Inflammatory macrophage treated with lipopolysaccharide for 4 hours (primary cell): ENCODE data around the gene LRPAP1.
A peak's percentile ranks its signal among the peaks of the same experiment; 100 is the strongest.

Source experiments
- DNase-seq: peaks from one replicate; pipeline ENCODE4 v3.0.0-alpha.2; 2020

Gene LRPAP1

DNA sequence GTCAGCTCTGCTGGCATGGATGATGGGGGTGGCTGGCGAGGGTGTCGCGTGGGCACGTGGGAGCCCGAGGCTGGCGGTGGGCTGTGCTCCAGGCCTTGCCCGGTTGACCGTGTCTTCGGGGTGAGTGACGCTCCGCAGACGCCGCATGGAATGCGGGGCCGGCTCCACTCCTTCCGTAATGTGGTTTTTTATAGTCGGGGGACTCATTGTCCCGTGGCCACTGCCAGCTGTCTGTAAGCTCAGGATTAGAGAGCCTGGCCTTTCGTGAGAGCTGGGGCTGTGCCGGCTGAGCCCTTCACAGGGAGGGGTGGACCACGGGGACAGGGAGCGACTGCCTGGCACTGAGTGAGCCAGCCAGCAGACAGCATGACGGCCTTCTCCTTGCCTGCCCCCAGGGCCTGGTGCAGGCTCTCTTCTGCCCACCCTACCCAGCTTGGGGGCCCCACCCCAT lies 48.7 kb downstream of the LRPAP1 start:
- no peak for DNase-seq

GRCh38 chr4:3482707-3483106 lies 49.5 kb downstream of the LRPAP1 start:
- DNase-seq = no peak

- DNase-seq = no peak
These were observed 50.3 kb downstream of the LRPAP1 start for GRCh38 chr4:3481783-3482393.

DNA sequence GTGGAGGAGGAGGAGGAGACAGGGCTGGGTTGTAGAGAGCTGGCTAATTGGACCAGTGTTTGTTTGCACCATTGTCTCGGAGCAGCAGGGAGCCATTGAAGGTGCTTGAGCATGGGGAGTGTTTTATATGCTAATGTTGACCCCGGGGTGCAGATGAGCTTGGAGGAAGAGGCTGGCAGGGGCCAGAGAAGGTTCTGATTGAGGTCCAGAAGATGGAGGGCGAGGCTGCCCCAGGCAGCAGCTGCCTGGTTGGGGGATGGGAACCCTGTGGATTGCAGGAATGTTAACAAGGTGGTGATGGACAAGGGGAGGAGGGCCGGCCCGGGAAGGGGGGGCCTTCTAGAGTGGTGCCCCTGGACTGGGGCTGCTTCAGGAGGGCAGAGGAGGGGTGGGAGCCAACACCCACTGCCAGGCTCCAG lies 51.1 kb downstream of the LRPAP1 start:
- DNase-seq = no peak

- DNase-seq = peak; percentile 50
These were observed 51.6 kb downstream of the LRPAP1 start for GRCh38 chr4:3480528-3481112.

- no peak for DNase-seq
These were observed 52.7 kb downstream of the LRPAP1 start for GRCh38 chr4:3479358-3480101.

DNA sequence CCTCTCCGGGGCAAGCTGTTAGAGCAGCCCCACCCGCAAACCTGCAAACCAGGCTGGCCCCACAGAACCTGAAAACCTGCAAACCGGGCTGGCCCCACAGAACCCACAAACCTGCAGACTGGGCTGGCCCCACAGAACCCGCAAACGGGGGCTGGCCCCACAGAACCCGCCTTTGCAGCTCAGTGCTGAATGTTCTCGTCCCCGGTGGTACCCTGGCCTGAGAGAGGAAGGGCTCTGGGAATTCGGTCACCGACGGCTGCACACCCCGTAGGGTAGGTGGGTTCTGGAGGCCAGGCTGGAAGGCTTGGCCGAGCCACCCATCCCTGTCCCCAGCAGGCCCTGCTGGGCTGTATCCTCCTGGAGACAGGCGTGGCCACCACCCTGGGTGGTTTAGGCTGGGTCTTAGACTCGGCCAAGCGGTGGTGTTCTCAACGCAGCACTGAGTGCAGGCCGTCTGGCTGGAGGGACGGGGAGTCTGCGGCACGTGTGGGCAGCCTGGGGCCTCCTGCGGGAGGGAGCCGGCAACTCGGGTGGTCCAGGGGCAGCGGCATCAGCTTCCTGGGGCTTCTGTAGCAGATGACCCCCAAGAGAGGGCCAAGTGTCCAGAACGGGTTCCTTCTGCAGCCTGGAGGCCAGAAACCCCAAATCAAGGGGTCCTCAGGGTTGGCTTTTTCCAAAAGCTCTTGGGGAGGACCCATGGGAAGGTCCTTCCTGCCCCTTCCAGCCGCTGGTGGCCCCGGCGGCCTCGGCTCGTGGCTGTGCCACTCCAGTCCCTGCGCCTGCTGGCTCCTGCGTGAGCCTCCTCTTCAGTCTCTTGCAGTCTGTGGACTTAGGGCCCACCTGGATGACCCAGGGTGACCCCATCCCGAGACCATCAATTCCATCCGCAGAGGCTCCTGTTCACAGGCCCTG lies 53.5 kb downstream of the LRPAP1 start:
- no peak for DNase-seq

DNA sequence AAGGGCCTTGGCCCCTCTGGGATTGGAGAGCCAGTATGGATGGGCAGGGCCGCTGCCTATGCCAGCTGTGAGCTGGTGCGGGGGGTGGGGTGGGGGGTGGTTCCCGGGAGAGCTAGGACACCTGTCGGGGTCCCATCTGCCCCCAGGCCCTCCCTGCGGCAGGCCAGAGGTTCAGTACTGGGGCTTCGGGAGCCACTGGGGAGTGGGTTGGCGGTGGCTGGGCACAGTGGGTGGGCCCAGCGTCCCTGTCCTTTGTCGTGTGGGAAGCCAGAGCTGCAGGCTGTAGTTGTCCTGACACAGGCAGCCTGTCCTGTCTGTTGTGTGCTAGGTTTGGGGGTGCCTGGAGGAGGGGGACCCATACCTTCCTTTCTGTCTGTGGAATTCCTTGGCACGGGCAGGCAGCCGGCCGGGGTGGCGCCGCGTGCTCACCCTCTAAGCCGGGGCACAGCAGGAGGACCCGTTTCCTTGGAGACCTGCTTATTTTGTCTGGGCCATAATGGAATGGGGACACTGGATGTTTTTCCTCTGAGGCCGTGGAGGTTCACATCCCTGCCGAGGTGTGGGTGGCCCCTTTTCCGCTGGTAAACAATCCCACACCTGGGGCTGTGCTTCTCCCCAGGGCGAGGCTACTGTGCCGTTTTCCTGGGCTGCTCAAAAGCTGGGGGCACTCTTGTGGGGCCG lies 54.3 kb downstream of the LRPAP1 start:
- DNase-seq = no peak

DNA sequence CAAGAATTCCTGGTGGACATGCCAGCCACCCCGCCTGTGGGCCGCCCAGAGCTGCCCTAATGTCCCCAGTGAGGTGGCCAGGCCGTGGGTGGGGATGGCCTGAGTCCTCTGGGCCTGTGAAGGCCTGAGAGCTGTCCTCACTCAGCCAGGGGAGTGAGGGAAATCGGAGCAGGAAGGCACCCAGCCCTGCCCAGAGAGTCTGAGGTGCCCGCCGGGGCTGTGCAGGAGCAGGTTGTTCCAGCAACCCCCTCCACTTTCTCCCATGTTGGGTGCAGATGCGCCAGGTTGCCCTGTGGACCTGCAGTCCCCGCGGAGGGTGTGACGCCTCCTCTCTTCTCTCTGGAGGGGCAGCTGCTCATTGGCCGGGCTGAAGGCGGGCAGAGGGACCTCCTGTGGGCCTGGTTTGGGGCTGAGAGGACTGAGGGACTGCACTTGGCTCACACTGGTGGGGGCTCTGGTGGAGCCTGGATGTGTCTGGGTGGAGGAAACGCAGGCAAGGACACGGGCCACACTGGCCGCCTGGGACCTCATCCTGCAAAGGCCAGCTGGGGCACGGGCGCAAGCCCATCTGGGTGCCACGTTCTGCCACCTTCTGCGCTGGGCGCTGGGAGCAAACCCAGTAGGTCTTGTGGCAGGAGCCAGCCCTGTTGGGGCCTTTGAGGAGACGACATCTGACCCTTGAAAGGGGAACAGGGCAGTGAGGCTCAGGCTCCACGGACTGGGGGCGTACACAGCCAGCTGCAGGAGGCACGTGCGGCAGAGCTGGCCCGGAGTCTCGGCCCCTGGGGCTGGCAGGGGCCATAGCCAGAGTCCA lies 55.1 kb downstream of the LRPAP1 start:
- DNase-seq = no peak

DNA sequence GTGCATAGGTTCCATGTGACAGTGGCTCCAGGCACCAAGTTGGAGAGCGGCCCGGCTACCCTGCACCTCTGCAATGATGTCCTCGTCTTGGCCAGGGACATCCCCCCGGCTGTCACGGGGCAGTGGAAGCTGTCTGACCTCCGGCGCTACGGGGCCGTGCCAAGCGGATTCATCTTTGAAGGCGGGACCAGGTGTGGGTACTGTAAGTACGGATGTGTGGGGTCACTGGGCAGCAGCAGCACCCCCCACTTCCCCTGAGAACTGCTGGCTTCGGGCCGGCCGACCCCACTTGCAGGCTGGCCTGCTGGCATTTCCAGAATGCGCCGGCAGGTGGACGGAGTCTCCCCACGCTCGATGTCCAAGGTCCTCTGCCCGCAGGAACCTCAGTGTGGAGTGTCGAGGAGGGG lies 55.9 kb downstream of the LRPAP1 start:
- no peak for DNase-seq

DNA sequence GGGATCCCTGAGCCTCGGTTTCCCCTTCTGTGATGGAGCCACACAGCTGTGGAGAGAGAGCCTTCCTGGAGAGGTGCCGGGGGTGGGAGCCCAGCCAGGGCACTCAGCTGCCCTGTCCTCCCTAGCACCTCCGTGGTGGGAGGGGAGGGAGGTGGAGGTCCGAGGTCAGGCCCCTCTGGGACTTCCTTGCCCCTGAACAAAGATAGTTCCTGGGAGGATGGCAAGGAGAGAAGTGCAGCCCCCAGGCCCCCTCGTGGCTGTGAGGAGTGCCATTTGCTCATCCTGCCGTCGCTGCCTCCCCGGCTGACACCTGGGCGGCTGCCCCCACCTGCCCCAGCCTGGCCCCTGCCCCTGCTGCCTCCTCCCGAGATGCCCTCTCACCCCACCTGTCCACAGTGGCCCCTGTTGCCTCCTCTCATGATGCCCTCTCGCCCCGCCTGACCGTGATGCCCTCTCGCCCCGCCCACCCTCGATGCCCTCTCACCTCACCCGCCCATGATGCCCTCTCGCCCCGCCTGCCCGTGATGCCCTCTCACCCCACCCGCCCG lies 56.4 kb downstream of the LRPAP1 start:
- no peak for DNase-seq

DNA sequence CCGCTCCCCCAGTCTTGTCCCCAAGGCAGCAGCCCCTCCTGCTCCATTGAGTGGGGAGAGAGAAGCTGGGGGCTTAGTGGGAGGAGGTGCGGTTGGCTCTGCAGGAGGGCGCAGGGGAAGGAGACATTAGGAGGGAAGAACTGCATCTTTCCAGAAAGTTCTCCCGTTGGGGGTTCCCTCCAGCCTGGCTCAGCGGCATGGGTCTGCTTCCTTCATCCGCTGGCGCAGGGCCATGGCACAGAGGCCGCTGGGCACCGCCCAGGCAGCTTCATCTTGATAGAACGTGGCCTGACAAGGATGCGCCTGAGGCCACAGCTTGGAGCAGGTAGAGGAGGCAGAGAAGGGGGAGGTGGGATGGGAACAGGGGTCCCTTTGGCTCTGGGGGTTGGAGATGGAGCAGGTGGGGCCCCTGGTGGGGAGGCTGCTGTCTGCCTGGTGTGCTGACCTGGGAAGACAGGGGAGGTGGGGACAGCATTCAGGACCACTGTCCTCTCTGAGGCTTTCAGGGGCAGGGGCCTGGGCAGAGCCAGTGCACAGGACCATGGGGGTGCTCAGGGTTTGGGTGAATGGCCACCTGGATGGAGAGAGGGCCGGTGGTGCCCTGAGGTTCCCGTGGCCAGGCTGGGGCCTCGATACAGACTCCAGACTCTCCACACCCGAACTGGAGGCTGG lies 57.0 kb downstream of the LRPAP1 start:
- DNase-seq = no peak

DNA sequence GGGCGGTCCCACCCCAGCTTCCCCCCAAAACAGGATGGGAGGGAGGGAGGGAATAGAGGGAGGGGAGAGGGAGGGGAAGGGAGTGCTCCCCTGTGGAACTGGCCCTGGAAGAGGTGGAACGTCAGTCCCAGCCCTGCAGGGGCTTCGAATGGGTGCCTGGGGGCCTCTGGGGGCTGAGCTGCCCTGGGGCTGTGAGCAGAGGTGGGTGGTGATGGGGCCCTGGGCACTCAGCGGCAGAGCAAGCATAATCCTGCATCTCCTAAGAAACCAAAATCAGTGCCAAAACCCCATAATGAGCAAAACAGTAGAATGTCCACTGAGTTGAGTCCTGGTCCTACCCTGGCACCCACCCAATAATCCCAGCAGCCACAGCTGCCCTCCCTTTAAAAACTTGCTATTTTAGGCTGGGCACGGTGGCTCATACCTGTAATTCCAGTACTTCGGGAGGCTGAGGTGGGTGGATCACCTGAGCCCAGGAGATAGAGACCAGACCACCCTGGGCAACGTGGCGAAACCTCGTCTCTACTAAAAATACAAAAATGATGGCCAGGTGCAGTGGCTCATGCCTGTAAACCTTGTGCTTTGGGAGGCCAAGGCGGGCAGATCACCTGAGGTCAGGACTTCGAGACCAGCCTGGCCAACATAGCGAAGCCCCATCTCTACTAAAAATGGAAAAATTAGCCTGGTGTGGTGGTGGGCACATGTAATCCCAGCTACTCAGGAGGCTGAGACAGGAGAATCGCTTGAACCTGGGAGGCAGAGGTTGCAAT lies 58.0 kb downstream of the LRPAP1 start:
- no peak for DNase-seq

- DNase-seq = no peak
These were observed 58.9 kb downstream of the LRPAP1 start for GRCh38 chr4:3473181-3473950.

DNA sequence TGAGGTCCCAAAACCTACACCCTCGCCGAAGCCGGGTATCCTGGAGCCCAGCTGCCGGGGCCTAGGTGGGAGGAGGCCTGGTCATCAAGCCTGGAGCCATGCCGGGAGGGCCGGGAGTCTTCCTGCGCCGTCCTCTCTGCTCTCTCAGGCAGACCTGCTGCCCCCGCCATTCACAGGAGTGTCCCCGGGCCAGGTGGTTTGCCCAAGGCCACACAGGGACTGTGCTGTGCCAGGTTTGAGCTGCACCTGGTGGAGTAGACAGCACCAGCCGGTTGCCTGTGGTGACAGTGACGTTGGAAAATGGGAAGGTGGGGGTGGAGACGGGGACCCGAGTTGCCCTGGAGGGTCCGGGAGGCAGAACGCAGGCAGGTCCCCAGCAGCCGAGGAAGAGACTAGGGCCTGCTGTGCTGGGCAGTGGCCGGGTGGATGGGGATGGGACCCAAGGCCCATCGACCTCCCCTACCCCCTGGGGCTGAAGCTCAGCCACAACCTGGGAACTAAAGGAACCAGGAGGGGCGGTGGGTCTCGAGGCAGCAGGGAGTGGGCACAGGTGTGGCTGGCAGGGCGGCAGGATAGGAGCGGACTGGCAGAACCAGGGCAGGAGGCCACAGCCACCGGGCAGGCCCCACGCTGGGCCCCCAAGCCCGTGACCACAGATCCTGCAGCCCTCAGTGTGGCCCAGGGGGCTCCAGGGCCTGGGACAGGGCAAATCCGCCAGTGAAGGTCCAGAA lies 59.6 kb downstream of the LRPAP1 start:
- DNase-seq = no peak

- DNase-seq = no peak
These were observed 60.3 kb downstream of the LRPAP1 start for GRCh38 chr4:3471886-3472285.

DNA sequence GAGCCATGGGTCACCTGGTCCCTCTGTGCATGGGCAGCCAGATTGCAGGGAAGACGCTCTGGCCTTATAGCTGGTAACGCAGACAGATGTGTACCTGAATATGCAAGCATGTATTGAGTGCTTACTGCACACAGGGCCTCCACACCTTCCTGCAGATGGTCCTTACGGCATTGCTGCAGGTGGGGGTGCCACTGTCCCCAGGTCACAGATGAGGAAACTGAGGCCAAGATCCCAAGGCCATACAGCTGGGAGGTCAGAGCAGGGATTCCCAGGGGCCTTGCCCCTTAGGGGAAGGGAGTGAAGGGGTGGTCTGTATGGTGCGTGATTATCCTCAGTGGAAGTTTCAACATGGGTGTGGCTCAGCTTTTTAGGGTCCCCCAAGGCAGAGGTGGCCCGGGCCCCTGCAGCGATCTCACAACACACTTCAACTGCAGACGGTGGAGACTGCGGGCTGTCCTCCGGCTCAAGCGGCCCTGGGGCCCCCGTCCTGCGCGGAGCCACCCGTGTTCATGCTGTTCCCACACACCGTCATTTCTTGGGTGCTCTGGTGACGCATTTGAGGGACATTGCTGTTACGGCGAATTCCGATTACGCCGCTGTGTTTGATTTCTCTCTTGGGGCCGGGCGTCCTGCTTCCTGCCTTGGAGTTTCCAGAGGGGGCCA lies 61.0 kb downstream of the LRPAP1 start:
- DNase-seq = no peak
